ENCODE measurements around the gene COL27A1.
A peak's percentile ranks its signal among the peaks of the same experiment; 100 is the strongest.

Gene COL27A1

GRCh38 chr9:114155263-114155994, at the start of gene COL27A1:
TSS of gene COL27A1 (plus strand) at chr9:114155537. CDS start at chr9:114155951, 414 bp downstream.
- DNase-seq, result peak; percentile 60

GRCh38 chr9:114107286-114108001, 47.9 kb upstream of the COL27A1 start:
- DNase-seq, result no peak

GRCh38 chr9:114108016-114108833, 47.1 kb upstream of the COL27A1 start:
- DNase-seq, result peak; percentile 56

- no peak for DNase-seq
These were observed 46.2 kb upstream of the COL27A1 start for GRCh38 chr9:114109124-114109523.

- no peak for DNase-seq
These were observed 45.2 kb upstream of the COL27A1 start for GRCh38 chr9:114110180-114110579.

GRCh38 chr9:114112325-114112724, 43.0 kb upstream of the COL27A1 start:
- DNase-seq, result no peak

DNA sequence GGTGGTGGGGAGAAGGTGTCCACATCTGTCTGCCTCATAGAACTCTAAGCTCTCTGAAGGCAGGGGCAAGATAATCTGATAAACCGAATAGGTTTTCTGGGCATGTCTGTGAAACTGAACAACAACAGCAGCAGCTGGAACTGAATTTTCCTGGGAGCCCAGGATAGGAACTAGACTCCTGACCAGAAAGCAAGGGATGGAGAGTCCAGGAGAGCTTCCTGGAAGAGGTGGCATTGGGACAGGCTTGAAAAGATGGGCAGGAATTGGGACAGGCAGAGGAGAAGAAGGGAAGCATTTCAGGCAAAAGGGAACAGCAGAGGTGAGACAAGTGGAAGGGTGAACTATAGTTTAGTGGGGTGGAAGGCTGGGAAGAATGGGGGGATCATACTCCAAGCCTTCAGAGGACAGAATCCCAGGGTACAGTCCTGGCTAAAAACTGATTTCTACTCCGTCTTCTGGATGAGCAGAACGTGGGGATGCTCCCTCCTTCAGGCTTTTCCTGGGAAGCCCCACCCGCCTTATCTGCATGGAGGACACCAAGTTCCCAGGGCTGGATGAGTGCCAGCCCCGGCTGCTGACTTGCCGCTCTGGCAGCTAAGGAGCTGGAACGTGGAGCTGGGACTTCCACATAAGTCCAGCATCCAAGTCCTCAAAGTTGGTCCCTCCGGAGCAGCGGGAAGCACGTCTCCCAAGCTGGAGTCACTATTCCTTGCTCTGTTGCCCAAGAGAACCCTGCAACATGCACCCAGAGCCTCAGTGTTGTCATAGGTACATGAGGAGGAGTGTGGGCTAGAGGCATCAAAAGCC, 42.4 kb upstream of the COL27A1 start:
- no peak for DNase-seq

- DNase-seq, result no peak
These were observed 41.0 kb upstream of the COL27A1 start for GRCh38 chr9:114114364-114114763.

GRCh38 chr9:114115654-114116125, 39.6 kb upstream of the COL27A1 start:
- DNase-seq, result no peak

DNA sequence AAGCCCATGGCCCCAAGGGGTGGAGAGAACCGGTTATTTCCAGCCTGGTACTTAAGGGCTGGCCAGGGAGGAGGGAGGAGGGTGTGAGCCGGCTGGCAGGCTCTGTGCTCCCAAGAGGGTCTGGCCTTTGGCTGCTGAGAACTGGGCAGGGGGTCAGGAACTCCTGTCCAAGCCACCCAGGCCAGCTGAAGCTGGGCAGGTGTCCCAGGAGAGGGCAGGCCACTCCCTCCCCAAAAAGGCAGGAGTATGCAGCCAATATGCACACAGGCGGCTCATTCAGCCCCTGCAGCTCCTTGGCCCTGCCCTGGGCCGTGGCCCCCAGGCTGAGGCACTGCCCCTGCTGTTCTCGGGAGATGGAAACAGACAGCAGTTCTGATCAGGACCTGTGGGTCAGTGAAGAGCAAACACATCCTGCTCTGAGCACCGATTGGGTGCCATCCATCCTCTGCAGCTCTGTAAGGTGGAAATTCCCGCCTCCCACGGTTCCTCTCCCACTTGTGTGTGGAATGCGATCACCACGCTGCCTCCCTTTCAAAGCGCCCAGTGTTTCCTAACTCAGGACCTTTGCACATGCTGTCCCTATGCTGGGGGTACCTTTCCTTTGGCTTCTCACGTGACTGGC, 39.1 kb upstream of the COL27A1 start:
- DNase-seq, result no peak

- no peak for DNase-seq
These were observed 37.7 kb upstream of the COL27A1 start for GRCh38 chr9:114117614-114117995.

GRCh38 chr9:114117996-114118830, 37.1 kb upstream of the COL27A1 start:
- no peak for DNase-seq

DNA sequence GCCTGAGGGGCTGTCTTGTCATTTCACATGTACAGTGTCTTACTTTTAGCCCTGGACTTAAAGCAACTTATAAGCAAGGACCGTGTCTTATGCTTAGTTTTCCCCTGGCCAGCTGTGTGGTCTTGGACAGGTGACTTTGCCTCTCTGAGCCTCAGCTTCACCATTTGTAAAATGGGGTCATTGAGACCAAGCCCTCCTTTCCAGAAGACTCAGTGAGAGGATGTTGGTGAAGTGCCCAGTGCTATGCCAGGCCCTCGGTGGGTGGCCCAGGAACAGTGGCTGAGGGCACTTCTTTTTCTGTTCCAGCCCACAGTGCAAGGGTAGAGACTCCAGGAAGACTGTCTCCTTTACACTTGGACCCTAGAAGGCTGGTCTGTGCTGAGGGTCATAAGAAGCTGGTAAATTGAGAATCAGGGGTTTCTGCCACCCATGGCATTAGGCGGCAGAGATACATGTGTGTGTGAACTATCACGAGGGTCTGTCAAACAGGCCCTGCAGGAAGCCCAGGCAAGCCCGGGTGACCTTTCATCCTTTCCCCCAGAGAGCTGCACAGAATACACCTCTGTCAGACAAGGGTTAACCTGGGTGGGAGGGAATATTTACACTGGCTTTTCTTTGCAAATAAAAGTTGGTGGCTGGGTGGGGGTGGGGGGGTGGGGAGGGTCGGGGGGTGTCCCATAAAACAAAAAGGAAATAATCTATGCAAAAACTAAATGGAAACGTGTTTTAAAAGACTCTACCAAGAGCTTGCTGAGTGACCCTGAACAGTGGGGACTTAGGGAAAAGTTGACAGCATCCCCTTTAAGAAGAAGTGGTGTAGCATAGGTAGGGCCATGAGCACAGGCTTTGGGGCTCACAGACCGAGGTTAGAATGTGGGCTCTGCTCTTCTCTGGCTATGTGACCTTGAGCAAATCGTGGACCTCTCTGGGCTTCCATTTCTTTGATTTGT, 35.8 kb upstream of the COL27A1 start:
- DNase-seq, result no peak

- DNase-seq, result no peak
These were observed 34.9 kb upstream of the COL27A1 start for GRCh38 chr9:114120192-114121014.

- DNase-seq, result no peak
These were observed 33.9 kb upstream of the COL27A1 start for GRCh38 chr9:114121227-114122135.

- no peak for DNase-seq
These were observed 33.0 kb upstream of the COL27A1 start for GRCh38 chr9:114122136-114123027.
